ENCODE results near the gene RBM8A.

Gene RBM8A

GRCh38 chr1:145893306-145894055 lies 33.8 kb downstream of the RBM8A start:
- TF ChIP-seq ZNF8 (CRISPR knock-in tag; IDR thresholded peaks at IDR 0.05): no peak
- TF ChIP-seq ARNTL (CRISPR knock-in tag; IDR thresholded peaks at IDR 0.05; ENCODE audit: borderline replicate concordance, low read depth): no peak
- no peak for TF ChIP-seq ESRRG (CRISPR knock-in tag; IDR thresholded peaks at IDR 0.05)
- TF ChIP-seq SNAI2 (CRISPR knock-in tag; IDR thresholded peaks at IDR 0.05): no peak
- no peak for TF ChIP-seq ZC3H10 (CRISPR knock-in tag; IDR thresholded peaks at IDR 0.05)
- TF ChIP-seq OSR1 (CRISPR knock-in tag; IDR thresholded peaks at IDR 0.05): no peak
- TF ChIP-seq GLIS3 (CRISPR knock-in tag; IDR thresholded peaks at IDR 0.05): no peak
- TF ChIP-seq, protein P1, sequence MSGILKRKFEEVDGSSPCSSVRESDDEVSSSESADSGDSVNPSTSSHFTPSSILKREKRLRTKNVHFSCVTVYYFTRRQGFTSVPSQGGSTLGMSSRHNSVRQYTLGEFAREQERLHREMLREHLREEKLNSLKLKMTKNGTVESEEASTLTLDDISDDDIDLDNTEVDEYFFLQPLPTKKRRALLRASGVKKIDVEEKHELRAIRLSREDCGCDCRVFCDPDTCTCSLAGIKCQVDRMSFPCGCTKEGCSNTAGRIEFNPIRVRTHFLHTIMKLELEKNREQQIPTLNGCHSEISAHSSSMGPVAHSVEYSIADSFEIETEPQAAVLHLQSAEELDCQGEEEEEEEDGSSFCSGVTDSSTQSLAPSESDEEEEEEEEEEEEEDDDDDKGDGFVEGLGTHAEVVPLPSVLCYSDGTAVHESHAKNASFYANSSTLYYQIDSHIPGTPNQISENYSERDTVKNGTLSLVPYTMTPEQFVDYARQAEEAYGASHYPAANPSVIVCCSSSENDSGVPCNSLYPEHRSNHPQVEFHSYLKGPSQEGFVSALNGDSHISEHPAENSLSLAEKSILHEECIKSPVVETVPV (CRISPR knock-in tag; IDR thresholded peaks at IDR 0.05): no peak
- no peak for TF ChIP-seq TCF4 (CRISPR knock-in tag; IDR thresholded peaks at IDR 0.05; ENCODE audit: borderline replicate concordance)
- no peak for ATAC-seq

GRCh38 chr1:145892486-145893087 lies 34.7 kb downstream of the RBM8A start:
- ATAC-seq: peak; percentile 27
- TF ChIP-seq ZNF565 (CRISPR knock-in tag; conservative IDR thresholded peaks at IDR 0.05; ENCODE audit: low read depth): no peak
- no peak for TF ChIP-seq BACH2 (CRISPR knock-in tag; IDR thresholded peaks at IDR 0.05; ENCODE audit: borderline replicate concordance)
- TF ChIP-seq, protein P1 (CRISPR knock-in tag; IDR thresholded peaks at IDR 0.05): no peak
- TF ChIP-seq RARB (CRISPR knock-in tag; IDR thresholded peaks at IDR 0.05): no peak
- no peak for TF ChIP-seq GLIS3 (CRISPR knock-in tag; IDR thresholded peaks at IDR 0.05)
- TF ChIP-seq TSHZ2 (CRISPR knock-in tag; IDR thresholded peaks at IDR 0.05): no peak
- TF ChIP-seq ZFP30 (CRISPR knock-in tag; IDR thresholded peaks at IDR 0.05): no peak
- no peak for TF ChIP-seq OSR1 (CRISPR knock-in tag; IDR thresholded peaks at IDR 0.05)
- no peak for TF ChIP-seq SNAI2 (CRISPR knock-in tag; IDR thresholded peaks at IDR 0.05)
- TF ChIP-seq, protein P2, sequence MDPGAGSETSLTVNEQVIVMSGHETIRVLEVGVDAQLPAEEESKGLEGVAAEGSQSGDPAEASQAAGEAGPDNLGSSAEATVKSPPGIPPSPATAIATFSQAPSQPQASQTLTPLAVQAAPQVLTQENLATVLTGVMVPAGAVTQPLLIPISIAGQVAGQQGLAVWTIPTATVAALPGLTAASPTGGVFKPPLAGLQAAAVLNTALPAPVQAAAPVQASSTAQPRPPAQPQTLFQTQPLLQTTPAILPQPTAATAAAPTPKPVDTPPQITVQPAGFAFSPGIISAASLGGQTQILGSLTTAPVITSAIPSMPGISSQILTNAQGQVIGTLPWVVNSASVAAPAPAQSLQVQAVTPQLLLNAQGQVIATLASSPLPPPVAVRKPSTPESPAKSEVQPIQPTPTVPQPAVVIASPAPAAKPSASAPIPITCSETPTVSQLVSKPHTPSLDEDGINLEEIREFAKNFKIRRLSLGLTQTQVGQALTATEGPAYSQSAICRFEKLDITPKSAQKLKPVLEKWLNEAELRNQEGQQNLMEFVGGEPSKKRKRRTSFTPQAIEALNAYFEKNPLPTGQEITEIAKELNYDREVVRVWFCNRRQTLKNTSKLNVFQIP (CRISPR knock-in tag; IDR thresholded peaks at IDR 0.05; ENCODE audit: borderline replicate concordance, low read depth): no peak
- TF ChIP-seq, protein P3, sequence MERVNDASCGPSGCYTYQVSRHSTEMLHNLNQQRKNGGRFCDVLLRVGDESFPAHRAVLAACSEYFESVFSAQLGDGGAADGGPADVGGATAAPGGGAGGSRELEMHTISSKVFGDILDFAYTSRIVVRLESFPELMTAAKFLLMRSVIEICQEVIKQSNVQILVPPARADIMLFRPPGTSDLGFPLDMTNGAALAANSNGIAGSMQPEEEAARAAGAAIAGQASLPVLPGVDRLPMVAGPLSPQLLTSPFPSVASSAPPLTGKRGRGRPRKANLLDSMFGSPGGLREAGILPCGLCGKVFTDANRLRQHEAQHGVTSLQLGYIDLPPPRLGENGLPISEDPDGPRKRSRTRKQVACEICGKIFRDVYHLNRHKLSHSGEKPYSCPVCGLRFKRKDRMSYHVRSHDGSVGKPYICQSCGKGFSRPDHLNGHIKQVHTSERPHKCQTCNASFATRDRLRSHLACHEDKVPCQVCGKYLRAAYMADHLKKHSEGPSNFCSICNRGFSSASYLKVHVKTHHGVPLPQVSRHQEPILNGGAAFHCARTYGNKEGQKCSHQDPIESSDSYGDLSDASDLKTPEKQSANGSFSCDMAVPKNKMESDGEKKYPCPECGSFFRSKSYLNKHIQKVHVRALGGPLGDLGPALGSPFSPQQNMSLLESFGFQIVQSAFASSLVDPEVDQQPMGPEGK (CRISPR knock-in tag; IDR thresholded peaks at IDR 0.05; ENCODE audit: borderline replicate concordance): no peak
- no peak for TF ChIP-seq ESRRG (CRISPR knock-in tag; IDR thresholded peaks at IDR 0.05)

- peak; percentile 96 for ATAC-seq
- TF ChIP-seq ZC3H10 (CRISPR knock-in tag; IDR thresholded peaks at IDR 0.05) (0 out of 2 replicates have a peak, but pooled peaks have one; percentile 23), ISL1 (CRISPR knock-in tag; IDR thresholded peaks at IDR 0.05) (no peak), TCF4 (CRISPR knock-in tag; IDR thresholded peaks at IDR 0.05; ENCODE audit: borderline replicate concordance) (no peak), TOX (CRISPR knock-in tag; IDR thresholded peaks at IDR 0.05; ENCODE audit: borderline replicate concordance) (peak; percentile 44; the same call in 1 of the 2 replicates)
- TF ChIP-seq, protein P1 (CRISPR knock-in tag; IDR thresholded peaks at IDR 0.05): no peak
Measured at GRCh38 chr1:145891587-145892485, 35.4 kb downstream of the RBM8A start.

All from SK-N-SH treated with all-trans-retinoic acid at 6 μM for 48 hours (cell line).